GM04503 (cell line): ENCODE data around the gene ALPK1.
A peak's percentile ranks its signal among the peaks of the same experiment; 100 is the strongest.
"Not testable (repeated sequence)": the region's sequence is repeated elsewhere in the genome, so short reads cannot be mapped to it uniquely, and the experiment has no call there.

Source experiments
- DNase-seq: peaks from one replicate; pipeline ENCODE4 v3.0.0-alpha.2; 2012; ENCODE audit warnings: low read depth

ALPK1 gene

GRCh38 chr4:112379306-112379705 is 82.1 kb downstream of the ALPK1 start:
- no peak for DNase-seq

- no peak for DNase-seq
Measured at GRCh38 chr4:112381996-112382692, 85.0 kb downstream of the ALPK1 start.

GRCh38 chr4:112386071-112386470 is 88.9 kb downstream of the ALPK1 start:
- DNase-seq = no peak

- DNase-seq = peak; percentile 13
Measured at GRCh38 chr4:112402098-112402497, 104.9 kb downstream of the ALPK1 start.

GRCh38 chr4:112403101-112403945 is 106.2 kb downstream of the ALPK1 start:
- DNase-seq = no peak

GRCh38 chr4:112410364-112410763 is 113.2 kb downstream of the ALPK1 start:
- DNase-seq = no peak

GRCh38 chr4:112410804-112411203 is 113.6 kb downstream of the ALPK1 start:
- DNase-seq = no peak

- DNase-seq = no peak
Measured at GRCh38 chr4:112411781-112412550, 114.8 kb downstream of the ALPK1 start.

GRCh38 chr4:112416464-112416863 is 119.3 kb downstream of the ALPK1 start:
- DNase-seq = no peak

- no peak for DNase-seq
Measured at GRCh38 chr4:112418092-112418491, 120.9 kb downstream of the ALPK1 start.

- DNase-seq = no peak
Measured at GRCh38 chr4:112421911-112422310, 124.7 kb downstream of the ALPK1 start.

- no peak for DNase-seq
Measured at GRCh38 chr4:112422644-112423043, 125.5 kb downstream of the ALPK1 start.

GRCh38 chr4:112423591-112423990 is 126.4 kb downstream of the ALPK1 start:
- no peak for DNase-seq

GRCh38 chr4:112425823-112426222 is 128.7 kb downstream of the ALPK1 start:
- no peak for DNase-seq

- no peak for DNase-seq
Measured at GRCh38 chr4:112426416-112426815, 129.2 kb downstream of the ALPK1 start.

- DNase-seq = no peak
Measured at GRCh38 chr4:112431158-112431557, 134.0 kb downstream of the ALPK1 start.

- no peak for DNase-seq
Measured at GRCh38 chr4:112436987-112437386, 139.8 kb downstream of the ALPK1 start.

GRCh38 chr4:112442226-112442625 is 145.1 kb downstream of the ALPK1 start:
- not testable (repeated sequence) for DNase-seq

- no peak for DNase-seq
Measured at GRCh38 chr4:112448306-112449132, 151.3 kb downstream of the ALPK1 start.

- no peak for DNase-seq
Measured at GRCh38 chr4:112449708-112450107, 152.5 kb downstream of the ALPK1 start.

- DNase-seq = no peak
Measured at GRCh38 chr4:112451104-112451503, 153.9 kb downstream of the ALPK1 start.

- DNase-seq = no peak
Measured at GRCh38 chr4:112451831-112452230, 154.7 kb downstream of the ALPK1 start.
